Inferior parietal cortex (tissue), 1 donor: Measurements from ENCODE around the gene STAP1.
"Not testable (repeated sequence)": the region's sequence is repeated elsewhere in the genome, so short reads cannot be mapped to it uniquely, and the experiment has no call there.

Source experiments
- DNase-seq: peaks from one replicate; pipeline ENCODE4 v3.0.0-alpha.2; 2016; ENCODE audit errors: extremely low spot score

Gene STAP1, protein sequence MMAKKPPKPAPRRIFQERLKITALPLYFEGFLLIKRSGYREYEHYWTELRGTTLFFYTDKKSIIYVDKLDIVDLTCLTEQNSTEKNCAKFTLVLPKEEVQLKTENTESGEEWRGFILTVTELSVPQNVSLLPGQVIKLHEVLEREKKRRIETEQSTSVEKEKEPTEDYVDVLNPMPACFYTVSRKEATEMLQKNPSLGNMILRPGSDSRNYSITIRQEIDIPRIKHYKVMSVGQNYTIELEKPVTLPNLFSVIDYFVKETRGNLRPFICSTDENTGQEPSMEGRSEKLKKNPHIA

DNA sequence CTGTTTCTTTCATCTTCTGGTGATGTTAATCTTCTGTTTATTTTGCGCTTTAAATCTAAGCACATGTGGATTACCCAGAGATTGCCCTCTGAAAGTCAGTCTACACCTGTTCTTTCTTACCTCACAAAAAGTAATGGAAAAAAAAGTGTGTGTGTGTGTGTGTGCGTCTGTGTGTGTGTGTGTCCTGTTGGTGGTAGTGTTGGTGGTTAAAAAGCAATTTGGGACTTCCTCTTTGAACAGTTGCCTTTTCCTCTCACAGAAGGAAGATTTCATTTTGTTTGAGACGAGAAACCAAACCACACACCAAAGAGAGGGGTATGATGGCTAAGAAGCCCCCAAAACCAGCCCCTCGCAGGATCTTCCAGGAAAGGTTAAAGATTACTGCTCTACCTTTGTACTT, at the start of gene STAP1:
Gene STAP1, plus strand, starts transcription at position 235 of the 400 bp plus-strand sequence. Its CDS starts 83 bp downstream, at position 318.
- DNase-seq = no peak

DNA sequence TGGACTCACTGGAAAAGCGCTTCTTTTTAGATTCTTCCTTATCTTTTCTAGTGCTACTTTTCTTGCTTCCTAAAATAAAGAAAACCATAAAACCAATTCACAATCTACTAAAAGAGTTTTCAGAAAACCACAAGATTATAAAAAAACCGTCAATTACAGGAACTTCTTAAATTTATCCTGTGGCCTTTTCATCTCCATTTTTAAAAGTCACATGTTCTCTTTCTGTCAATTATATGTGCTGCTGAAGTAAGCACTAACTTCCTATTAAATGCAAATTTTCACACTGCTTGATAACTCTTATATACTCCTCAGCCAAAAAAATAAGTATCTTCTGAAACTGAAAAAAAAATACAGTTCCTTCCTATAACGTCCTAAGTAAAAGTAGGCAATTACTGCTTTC, 46.0 kb upstream of the STAP1 start:
- DNase-seq = no peak

DNA sequence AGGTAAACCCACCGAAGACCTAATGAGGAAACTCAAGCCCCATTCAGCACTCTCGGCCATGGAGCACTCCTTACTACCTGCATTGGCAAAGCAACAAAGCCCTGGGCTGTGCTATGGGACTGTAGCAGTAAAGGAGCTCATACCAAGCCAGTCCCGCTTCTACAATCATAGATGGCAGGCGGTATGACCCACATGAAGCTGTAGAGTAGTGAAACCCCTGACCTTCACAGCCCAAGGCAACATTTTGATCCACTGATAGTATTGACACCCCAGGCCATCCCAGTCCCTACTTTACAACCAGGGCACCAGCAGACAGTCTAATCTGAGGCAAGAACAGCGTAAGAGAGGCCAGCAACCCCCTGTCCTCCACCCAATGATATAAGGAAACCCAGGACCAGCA, 38.4 kb upstream of the STAP1 start:
- DNase-seq = no peak

DNA sequence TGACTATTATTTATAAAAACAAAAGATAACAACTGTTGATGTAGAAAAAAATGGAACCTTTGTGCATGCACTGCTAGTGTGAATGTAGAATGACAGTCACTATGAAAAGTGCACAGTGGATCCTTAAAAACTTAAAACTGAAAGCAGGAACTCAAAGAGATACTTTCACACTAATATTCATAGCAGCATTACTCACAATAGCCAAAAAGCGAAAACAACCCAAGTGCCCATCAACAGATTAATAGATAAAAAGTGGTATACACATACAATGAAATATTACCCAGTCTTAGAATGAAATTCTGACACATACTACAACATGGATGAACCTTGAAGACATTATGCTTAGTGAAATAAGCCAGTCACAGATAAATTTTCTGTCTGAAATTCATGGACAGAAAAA, 37.0 kb upstream of the STAP1 start:
- no peak for DNase-seq

DNA sequence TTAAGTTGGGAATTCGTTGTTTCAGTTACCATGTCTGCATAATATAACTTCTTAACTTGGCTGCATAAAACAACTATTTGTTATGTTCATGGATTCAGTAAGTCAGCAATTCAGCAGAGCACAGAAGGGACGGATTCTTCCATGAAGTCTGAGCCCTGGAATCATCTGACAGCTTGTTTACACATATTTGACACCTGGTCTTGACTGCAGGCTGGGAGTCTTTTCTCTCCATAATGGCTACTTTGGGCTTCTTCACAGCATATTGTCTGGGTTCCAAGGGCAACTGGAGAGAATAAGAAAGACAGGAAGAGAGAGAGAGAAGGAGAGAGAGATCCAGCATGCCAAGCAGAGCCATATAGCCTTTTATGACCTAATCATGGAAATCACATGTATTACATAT, 36.3 kb upstream of the STAP1 start:
- no peak for DNase-seq

DNA sequence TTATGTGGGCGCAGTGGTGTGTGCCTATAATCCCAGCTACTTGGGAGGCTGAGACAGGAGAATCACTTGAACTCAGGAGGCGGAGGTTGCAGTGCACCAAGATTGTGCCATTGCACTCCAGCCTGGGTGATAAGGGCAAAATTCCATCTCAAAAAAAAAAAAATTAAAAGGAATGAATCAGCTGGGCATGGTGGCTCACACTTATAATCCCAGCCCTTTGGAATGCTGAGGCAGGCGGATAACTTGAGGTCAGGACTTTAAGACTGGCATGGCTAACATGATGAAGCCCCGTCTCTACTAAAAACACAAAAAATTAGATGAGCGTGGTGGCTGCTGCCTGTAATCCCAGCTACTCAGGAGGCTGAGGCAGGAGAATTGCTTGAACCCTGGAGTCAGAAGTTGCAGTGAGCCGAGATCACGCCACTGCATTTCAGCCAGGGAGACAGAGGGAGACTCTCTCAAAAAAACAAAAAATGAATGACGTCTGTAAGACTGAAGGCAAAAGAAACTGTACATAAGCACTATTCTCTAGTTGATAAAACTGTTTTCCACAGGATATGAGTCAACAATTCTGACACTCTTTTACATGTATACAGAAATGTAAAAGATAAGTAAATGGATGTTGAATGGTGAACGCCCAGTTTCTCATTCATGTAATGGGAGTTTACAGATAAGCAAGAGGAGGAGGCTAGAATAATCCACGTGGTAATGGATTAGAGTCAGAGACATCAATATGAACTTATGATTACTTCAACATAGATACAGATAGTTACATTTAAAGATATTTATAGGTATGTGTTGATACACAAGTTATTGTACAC, 35.5 kb upstream of the STAP1 start:
- DNase-seq = no peak

DNA sequence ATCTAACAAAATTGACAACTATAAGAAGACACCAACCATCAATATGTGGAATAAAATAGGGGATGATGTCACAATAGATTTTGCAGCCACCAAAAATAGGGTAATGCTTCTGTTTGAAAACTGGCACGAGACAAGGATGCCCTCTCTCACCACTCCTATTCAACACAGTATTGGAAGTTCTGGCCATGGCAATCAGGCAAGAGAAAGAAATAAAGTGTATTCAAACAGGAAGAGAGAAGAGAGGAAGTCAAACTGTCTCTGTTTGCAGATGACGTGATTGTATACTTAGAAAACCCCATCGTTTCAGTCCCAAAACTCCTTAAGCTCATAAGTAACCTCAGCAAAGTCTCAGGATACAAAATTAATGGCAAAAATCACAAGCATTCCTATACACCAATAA, 34.4 kb upstream of the STAP1 start:
- DNase-seq = not testable (repeated sequence)

DNA sequence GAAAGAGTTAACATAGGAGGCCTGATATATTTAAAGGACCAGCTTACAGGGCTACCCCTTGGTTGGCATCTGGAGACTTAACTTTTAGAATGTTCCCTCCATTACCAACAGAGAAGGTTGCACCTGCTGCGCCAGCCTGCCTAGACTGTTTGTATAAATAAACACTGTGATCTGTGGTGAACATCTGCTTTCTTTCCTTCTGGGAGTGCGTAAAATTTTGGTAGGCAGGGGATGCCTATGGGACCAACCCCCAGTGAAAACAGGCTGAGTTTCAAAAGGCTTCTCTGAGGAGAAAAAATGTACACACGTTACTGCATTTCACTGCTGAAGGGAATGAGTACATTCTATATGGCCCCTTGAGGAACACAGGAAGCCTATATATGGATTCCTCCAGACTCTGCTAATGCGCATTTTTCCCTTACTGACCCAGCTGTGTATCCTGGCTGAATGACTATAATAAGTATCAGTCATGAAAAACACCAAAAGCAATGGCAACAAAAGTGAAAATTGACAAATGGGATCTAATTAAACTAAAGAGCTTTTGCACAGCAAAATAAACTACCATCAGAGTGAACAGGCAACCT, 27.1 kb upstream of the STAP1 start:
- no peak for DNase-seq

DNA sequence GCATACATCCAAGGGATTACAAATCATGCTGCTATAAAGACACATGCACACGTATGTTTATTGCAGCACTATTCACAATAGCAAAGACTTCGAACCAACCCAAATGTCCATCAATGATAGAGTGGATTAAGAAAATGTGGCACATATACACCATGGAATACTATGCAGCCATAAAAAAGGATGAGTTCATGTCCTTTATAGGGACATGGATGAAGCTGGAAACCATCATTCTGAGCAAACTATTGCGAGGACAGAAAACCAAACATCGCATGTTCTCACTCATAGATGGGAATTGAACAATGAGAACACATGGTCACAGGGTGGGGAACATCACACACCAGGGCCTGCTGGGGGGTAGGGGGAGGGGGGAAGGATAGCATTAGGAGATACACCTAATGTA, 26.1 kb upstream of the STAP1 start:
- not testable (repeated sequence) for DNase-seq

DNA sequence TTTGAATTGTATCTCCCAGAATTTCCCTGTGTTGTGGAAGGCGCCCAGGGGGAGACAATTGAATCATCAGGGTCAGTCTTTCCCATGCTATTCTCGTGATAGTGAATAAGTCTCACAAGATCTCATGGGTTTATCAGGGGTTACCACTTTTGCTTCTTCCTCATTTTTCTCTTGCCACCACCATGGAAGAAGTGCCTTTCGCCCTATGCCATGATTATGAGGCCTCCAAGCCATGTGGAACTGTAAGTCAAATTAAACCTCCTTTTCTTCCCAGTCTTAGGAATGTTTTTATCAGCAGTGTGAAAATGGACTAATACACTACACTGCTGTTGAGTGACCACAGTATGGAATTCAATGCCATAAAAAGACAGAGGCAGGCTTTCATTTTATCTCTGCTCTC, 25.4 kb upstream of the STAP1 start:
- no peak for DNase-seq

DNA sequence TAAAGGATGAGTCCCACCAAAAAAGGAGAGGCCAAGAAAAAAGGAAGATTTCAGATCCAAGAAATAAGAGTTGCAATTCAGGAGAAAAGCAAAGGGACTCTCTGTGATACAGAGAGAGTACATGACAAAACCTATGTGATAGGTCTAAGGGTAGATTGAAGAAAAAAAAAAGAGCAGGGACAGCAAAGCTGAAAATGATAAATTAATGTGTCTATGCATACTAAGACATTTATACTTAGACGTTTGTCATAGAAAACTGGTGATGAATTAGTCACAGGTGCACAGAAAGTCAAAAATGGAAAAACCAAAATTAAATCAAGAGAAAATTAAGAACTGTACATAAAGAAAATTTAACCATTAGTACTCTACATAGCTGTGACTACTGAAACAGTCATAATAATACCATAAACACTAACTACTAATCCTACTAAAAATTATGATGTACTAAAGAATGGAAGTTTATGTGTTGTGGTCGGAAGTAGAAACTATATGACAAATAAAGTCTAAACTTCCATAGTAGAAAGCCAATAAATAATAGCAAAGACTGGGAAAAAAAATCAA, 23.2 kb upstream of the STAP1 start:
- DNase-seq = no peak

DNA sequence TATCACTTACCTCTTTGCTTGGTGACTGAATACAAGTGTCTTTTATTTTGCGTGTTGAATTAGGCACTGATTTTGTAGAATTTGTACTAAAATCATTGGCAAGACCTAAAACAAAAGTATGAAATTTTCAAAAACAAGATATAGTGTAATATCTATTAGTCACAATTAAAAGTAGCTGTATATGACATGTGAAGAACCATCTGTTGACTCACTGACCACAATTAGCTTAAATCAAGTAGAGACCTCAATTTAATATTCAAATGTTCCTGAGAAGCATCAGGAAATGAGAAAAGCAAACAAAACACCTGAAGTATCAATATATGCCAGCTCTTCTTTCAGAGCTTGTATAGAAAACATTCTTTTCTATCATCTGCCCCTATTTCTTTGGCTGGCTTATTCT, 18.7 kb upstream of the STAP1 start:
- DNase-seq = no peak

DNA sequence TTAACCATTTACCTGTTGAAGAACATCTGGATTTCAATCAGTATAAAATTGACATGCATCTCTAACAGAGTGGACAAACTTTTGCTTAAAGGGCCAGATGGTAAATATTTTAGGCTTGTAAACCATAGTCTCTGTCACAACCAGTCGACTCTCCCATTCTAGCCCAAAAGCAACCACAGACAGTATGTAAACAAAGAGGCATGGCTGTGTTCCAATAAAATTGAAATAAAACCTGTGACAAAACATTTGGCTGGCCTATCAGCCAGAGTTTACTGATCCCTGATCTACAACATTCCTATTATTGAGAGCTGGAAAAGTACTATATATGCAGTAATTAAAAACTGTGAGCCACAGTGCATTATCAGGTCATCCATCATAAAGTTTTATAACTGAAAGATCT, 16.5 kb upstream of the STAP1 start:
- no peak for DNase-seq

DNA sequence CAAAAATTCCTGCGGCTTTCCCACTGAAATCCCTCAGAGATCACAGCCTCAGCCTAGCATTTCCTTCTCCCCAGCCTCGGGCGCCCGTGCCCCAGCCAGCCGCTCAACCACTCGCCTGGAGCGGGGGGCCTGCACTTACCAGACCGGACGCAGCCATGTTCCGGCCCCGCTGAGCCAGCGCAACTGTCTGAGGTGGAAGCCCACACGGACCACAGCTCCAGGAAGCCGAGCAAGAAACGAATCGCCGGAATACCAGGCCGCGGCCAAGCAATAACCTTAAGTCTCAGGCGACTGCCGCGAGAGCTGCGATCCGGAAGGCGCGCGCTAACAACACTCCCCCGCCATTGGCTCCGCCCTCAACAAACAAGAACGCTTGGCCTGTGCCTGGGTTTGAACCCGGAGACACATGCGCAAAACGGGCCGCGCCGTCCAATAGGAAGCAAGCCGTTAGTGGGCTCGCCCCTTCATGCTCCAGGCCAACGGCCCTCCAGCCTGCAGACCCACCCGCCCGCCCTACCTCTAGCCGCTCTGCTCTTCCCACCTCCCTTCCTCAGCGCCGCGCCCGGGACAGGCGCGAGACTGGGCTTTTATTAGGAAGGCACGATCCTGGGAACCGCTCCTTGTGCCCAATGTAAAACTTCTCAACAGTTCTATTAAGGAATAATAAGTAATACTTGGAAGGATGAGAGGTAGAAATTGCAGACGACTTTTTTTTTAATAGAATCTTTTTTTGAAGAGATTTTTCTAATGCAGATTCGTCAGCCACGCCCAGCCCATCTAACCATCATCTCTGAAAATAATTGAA, 13.1 kb upstream of the STAP1 start, which contains the start of gene CENPC:
Gene CENPC, minus strand, starts transcription at position 305 of the 805 bp plus-strand sequence. Its CDS starts 148 bp downstream, at position 157.
- DNase-seq = peak; percentile 97

DNA sequence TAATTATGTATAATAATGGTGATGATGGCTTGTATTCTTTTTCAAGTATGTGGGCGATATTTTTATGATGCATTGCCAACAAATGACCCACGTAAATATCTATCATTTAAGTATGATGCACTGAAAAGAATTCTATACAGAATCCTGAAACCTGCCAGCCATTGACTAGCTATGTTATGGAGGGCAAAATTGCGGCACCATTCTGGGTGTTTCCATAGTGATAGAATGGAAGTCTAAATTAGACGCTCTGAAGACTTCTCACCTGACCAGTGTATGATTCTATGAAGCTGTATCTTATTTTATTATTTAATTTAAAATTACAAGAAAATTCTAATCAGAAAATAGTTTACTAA, 12.5 kb upstream of the STAP1 start:
- peak; percentile 25 for DNase-seq

DNA sequence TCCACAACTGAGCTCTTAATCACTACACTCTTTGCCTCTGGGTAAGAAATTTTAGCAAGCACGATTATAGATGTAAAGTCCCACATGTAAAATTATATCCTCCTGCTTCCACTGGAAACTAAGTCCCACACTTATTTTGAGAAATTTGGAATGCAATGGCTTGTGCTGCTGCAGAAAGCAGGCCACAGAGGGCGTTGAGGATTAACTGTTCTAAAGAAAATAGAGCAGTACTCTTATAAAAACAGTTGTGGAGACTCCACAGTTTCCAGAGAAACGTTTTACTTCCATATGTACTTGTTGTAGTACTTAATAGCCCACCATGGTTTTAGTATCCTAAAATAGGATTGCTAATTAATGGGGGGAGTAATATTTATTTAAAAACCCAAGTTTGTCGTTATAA, 11.6 kb upstream of the STAP1 start:
- DNase-seq = peak; percentile 22

DNA sequence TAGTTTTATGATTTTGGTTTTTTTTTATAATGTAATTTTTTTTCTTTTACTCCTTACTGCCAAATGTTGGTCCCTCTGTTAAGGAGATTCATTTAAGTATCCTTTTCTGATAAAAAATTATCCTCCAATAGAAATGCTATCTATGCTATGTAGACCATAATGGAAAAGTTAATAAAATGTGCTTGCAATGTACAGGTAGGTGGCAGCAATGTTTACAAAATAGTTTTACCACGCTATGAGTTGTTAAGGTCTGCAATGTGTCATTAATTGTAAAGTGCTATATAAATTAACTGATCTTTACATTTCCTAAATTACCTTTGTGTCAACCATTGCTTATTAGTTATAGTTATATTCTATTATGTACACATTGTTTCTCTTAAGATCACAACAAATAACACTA, 9.4 kb upstream of the STAP1 start:
- peak; percentile 25 for DNase-seq

DNA sequence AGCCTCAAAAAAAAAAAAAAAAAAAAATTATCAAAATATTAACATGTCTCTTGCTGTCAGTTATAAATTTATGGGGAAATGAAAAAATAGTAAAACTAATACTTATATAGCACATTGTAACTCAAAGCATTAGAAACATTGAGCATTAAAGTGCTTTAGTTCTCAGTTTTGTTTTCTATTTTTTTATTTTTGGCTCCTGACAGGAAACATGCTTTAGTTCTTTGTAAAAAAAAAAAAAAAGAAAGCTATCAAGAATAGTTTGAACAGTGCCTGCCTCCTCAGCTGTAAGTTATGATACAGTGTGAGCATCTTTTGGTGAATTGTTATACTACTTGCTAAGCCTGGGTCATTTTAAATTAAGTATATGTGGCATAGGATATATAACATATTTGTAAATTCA, 8.1 kb upstream of the STAP1 start:
- DNase-seq = no peak

DNA sequence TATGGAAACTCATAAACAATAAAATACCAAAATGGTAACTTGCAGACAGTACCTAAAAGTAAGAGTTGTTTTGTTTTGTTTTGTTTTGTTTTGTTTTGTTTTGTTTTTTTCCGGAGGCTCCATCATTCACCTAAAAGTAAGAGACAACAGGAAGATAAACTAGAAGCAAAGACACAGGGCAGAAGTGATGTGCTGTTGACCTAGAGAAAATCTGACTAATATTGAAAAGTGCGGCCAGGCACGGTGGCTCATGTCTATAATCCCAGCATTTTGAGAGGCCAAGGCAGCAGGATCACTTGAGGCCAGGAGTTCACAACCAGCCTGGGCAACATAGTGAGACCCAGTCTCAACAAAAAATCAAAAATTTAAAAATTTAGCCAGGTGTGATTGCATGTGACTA, 7.7 kb upstream of the STAP1 start:
- DNase-seq = no peak

DNA sequence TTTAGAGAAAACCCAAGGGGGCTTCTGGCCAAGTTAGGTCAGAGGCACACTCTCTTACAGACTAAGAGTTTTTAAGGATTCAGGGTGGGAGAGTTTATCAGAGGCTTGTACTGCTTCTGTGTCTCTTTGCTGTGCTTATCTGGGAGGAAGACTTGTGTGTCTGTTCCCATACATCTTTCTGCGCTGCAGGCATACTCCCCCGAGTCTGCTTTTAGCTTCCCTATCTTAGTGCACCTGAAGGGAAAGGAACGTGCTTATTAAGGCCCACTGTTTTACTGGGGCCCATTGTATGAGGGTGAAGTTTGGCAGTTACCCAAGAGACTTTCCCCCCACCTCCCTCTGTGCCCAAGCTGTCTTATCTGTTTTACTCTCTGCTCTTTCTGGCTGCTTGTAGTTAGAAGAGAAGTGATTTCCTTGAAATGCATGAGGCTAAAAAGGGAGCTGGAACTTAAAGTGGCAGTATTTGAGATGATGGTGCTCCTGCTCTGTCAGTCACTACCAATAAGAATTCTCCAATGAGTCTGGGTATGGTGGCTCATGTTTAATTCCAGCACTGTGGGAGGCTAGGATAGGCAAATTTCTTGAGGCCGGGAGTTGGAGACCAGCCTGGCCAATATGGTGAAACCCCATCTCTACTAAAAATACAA, 6.3 kb upstream of the STAP1 start:
- DNase-seq = not testable (repeated sequence)

DNA sequence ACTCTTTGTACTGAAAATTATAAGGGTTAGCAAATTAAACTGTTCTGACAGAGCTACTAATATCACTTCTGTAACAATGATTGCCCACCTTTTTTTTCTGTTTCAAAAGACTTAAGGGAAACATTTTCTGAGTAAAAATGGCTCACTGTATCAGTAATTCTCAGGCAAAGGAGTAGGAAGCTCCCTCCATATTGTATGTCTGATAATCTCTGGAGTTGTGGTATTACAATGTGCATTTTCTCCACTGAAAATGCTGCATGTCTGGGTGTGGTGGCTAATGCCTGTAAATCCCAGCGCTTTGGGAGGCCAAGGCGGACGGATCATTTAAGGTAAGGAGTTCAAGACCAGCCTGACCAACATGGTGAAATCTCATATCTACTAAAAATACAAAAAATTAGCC, 4.4 kb upstream of the STAP1 start:
- DNase-seq = no peak
